Measurements from ENCODE around the gene PTPRM. TPM values are rescaled to one million over a fixed set of nuclear protein-coding genes. Genes with fewer than 3 reads are reported as not detected.
"Not testable (repeated sequence)": the region's sequence is repeated elsewhere in the genome, so short reads cannot be mapped to it uniquely, and the experiment has no call there.

The PTPRM gene
- polyA plus RNA-seq, 3 donors, result 0.04 to 2.1 (median 0.66) TPM

DNA sequence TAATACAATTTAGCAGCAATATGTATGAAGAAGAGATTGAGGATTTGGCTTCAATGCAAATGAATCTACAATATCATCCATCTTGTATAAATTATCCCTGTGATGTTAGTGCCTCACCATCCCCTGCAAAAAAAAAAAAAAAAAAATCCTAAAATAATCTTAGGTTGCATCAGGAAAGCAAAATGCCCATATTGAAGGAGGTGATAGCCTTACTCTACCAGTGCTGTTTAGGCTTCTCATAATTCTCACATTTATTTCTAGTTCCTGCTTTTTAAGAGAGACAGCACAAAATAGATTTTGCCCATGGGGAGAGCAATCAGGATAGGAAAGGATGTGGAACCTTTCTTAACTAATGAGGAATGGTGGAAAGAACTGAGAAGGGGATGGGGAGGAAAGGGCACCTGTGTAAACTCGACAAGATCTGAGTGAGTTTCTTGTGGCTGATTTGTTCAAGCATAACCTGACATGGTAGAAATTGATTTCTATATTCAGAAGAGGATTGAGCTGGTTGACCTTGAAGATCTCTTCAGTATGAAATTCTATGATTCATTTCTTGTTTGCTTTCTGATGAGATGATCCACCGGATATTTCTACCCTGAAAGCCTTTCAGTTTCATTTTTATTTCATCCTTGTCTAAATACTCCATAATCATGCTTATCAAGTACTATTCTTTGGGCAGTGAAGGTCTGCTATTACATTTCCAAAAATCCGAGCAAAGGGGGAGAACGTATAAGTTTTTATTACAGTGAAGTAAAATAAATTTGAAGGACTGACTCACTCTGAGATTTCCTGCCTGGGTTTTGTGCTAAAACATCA lies 391.2 kb downstream of the PTPRM start:
- Histone ChIP-seq H3K4me2 (replicated peaks; ENCODE audit: extremely low read depth, low read length, poor library complexity, severe bottlenecking) (no peak overlapping the region), H3K79me2 (ENCODE audit: insufficient read depth, low read length) (no peaks in the 10 kb centered on the region), H3K27ac (ENCODE audit: low read depth in 1 of 2, low read length in 2 of 2) (no peak overlapping the region), H3K27me3 (ENCODE audit: control insufficient read depth in 2 of 2, insufficient read depth in 2 of 2, low read length in 2 of 2) (no peaks in the 10 kb centered on the region), H4K20me1 (ENCODE audit: insufficient read depth, low read length) (no peaks in the 10 kb centered on the region), H3K9ac (ENCODE audit: insufficient read depth, low read length, poor library complexity, severe bottlenecking) (no peak overlapping the region), H2AFZ (ENCODE audit: insufficient read depth, low read depth, low read length, poor library complexity, severe bottlenecking) (no peak overlapping the region), H3K4me3 (replicated peaks in 1 of 3; ENCODE audit: low read depth in 2 of 3, low read length in 3 of 3) (no peak overlapping the region), H3K9me3 (replicated peaks in 1 of 2; ENCODE audit: control insufficient read depth in 1 of 2, insufficient read depth in 1 of 2, low read length in 2 of 2) (no peaks in the 10 kb centered on the region), H3K36me3 (replicated peaks in 1 of 2; ENCODE audit: control insufficient read depth in 1 of 2, insufficient read depth in 2 of 2, low read length in 2 of 2) (no peaks in the 10 kb centered on the region), H3K4me1 (ENCODE audit: control insufficient read depth in 1 of 2, insufficient read depth in 2 of 2, low read length in 2 of 2) (no peaks in the 10 kb centered on the region)
- DNase-seq, result no peak
- Mint-ChIP-seq H3K4me3 (no peak overlapping the region), H3K27me3 (ENCODE audit: low read depth in 3 of 3) (peaks cover 0 to 1% (median 0%) of the 10 kb centered on the region in 3 donors), H3K4me1 (no peaks in the 10 kb centered on the region), H3K9me3 (peaks cover 0 to 2% (median 0%) of the 10 kb centered on the region in 7 donors), H3K27ac (no peak overlapping the region), H3K36me3 (no peaks in the 10 kb centered on the region)
- intact Hi-C loops (cut with micrococcal nuclease), result no loop called here
- TF ChIP-seq, protein P1, sequence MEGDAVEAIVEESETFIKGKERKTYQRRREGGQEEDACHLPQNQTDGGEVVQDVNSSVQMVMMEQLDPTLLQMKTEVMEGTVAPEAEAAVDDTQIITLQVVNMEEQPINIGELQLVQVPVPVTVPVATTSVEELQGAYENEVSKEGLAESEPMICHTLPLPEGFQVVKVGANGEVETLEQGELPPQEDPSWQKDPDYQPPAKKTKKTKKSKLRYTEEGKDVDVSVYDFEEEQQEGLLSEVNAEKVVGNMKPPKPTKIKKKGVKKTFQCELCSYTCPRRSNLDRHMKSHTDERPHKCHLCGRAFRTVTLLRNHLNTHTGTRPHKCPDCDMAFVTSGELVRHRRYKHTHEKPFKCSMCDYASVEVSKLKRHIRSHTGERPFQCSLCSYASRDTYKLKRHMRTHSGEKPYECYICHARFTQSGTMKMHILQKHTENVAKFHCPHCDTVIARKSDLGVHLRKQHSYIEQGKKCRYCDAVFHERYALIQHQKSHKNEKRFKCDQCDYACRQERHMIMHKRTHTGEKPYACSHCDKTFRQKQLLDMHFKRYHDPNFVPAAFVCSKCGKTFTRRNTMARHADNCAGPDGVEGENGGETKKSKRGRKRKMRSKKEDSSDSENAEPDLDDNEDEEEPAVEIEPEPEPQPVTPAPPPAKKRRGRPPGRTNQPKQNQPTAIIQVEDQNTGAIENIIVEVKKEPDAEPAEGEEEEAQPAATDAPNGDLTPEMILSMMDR (IDR thresholded peaks at IDR 0.05), result no peak
- WGBS (ENCODE audit: insufficient coverage), result 88% methylated on average over 2 of the region's 4 CpGs

DNA sequence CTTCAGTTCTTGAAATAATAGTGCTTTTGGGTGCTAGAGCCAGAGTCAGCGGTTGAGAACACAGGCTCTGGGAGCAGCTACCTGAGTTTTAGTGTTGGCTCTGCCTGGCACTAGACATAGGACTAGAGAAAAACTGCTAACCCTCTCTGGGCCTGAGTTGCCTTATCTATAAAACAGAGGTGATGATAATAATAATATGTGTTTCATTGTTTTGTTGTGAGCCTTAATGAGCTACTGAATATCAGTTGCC lies 391.7 kb downstream of the PTPRM start:
- Histone ChIP-seq H3K27me3 (ENCODE audit: control insufficient read depth in 2 of 2, insufficient read depth in 2 of 2, low read length in 2 of 2) (no peaks in the 10 kb centered on the region), H3K79me2 (ENCODE audit: insufficient read depth, low read length) (no peaks in the 10 kb centered on the region), H2AFZ (ENCODE audit: insufficient read depth, low read depth, low read length, poor library complexity, severe bottlenecking) (no peak overlapping the region), H3K27ac (ENCODE audit: low read depth in 1 of 2, low read length in 2 of 2) (no peak overlapping the region), H3K36me3 (replicated peaks in 1 of 2; ENCODE audit: control insufficient read depth in 1 of 2, insufficient read depth in 2 of 2, low read length in 2 of 2) (no peaks in the 10 kb centered on the region), H3K9ac (ENCODE audit: insufficient read depth, low read length, poor library complexity, severe bottlenecking) (no peak overlapping the region), H3K4me3 (replicated peaks in 1 of 3; ENCODE audit: low read depth in 2 of 3, low read length in 3 of 3) (no peak overlapping the region), H3K4me2 (replicated peaks; ENCODE audit: extremely low read depth, low read length, poor library complexity, severe bottlenecking) (no peak overlapping the region), H3K9me3 (replicated peaks in 1 of 2; ENCODE audit: control insufficient read depth in 1 of 2, insufficient read depth in 1 of 2, low read length in 2 of 2) (no peaks in the 10 kb centered on the region), H3K4me1 (ENCODE audit: control insufficient read depth in 1 of 2, insufficient read depth in 2 of 2, low read length in 2 of 2) (no peaks in the 10 kb centered on the region), H4K20me1 (ENCODE audit: insufficient read depth, low read length) (no peaks in the 10 kb centered on the region)
- no peak for DNase-seq
- Mint-ChIP-seq H3K4me3 (no peak overlapping the region), H3K27me3 (ENCODE audit: low read depth in 3 of 3) (peaks cover 0 to 1% (median 0%) of the 10 kb centered on the region in 3 donors), H3K27ac (no peak overlapping the region), H3K9me3 (peaks cover 0 to 2% (median 0%) of the 10 kb centered on the region in 7 donors), H3K36me3 (no peaks in the 10 kb centered on the region), H3K4me1 (no peaks in the 10 kb centered on the region)
- WGBS (ENCODE audit: insufficient coverage), result 100% methylated on average over 1 of the region's 1 CpG
- TF ChIP-seq, protein P1 (IDR thresholded peaks at IDR 0.05), result no peak
- intact Hi-C loops (cut with micrococcal nuclease), result no loop called here

DNA sequence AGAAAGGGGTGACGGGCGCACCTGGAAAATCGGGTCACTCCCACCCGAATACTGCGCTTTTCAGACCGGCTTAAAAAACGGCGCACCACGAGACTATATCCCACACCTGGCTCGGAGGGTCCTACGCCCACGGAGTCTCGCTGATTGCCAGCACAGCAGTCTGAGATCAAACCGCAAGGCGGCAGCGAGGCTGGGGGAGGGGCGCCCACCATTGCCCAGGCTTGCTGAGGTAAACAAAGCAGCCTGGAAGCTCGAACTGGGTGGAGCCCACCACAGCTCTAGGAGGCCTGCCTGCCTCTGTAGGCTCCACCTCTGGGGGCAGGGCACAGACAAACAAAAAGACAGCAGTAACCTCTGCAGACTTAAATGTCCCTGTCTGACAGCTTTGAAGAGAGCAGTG lies 399.6 kb downstream of the PTPRM start:
- H3K9me3 ChIP-seq (replicated peaks in 1 of 2; ENCODE audit: control insufficient read depth in 1 of 2, insufficient read depth in 1 of 2, low read length in 2 of 2); H3K36me3 Mint-ChIP-seq; H4K20me1 ChIP-seq (ENCODE audit: insufficient read depth, low read length); H3K4me3 ChIP-seq (replicated peaks in 1 of 3; ENCODE audit: low read depth in 2 of 3, low read length in 3 of 3); H3K27ac ChIP-seq (ENCODE audit: low read depth in 1 of 2, low read length in 2 of 2); H3K4me2 ChIP-seq (replicated peaks; ENCODE audit: extremely low read depth, low read length, poor library complexity, severe bottlenecking); DNase-seq; H3K36me3 ChIP-seq (replicated peaks in 1 of 2; ENCODE audit: control insufficient read depth in 1 of 2, insufficient read depth in 2 of 2, low read length in 2 of 2); H3K4me1 ChIP-seq (ENCODE audit: control insufficient read depth in 1 of 2, insufficient read depth in 2 of 2, low read length in 2 of 2); H3K27ac Mint-ChIP-seq; intact Hi-C loops (cut with micrococcal nuclease); H3K79me2 ChIP-seq (ENCODE audit: insufficient read depth, low read length); H3K4me3 Mint-ChIP-seq; H3K9me3 Mint-ChIP-seq; H3K27me3 Mint-ChIP-seq (ENCODE audit: low read depth in 3 of 3); H3K9ac ChIP-seq (ENCODE audit: insufficient read depth, low read length, poor library complexity, severe bottlenecking); H2AFZ ChIP-seq (ENCODE audit: insufficient read depth, low read depth, low read length, poor library complexity, severe bottlenecking); H3K27me3 ChIP-seq (ENCODE audit: control insufficient read depth in 2 of 2, insufficient read depth in 2 of 2, low read length in 2 of 2); H3K4me1 Mint-ChIP-seq: not testable (repeated sequence)
- WGBS (ENCODE audit: insufficient coverage), result no CpG with 5 or more reads among the region's 18 CpGs
